ENCODE measurements around the gene PMEPA1.

- TF ChIP-seq, protein P1, sequence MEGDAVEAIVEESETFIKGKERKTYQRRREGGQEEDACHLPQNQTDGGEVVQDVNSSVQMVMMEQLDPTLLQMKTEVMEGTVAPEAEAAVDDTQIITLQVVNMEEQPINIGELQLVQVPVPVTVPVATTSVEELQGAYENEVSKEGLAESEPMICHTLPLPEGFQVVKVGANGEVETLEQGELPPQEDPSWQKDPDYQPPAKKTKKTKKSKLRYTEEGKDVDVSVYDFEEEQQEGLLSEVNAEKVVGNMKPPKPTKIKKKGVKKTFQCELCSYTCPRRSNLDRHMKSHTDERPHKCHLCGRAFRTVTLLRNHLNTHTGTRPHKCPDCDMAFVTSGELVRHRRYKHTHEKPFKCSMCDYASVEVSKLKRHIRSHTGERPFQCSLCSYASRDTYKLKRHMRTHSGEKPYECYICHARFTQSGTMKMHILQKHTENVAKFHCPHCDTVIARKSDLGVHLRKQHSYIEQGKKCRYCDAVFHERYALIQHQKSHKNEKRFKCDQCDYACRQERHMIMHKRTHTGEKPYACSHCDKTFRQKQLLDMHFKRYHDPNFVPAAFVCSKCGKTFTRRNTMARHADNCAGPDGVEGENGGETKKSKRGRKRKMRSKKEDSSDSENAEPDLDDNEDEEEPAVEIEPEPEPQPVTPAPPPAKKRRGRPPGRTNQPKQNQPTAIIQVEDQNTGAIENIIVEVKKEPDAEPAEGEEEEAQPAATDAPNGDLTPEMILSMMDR (IDR thresholded peaks at IDR 0.05): no peak
- TF ChIP-seq EZH2 (IDR thresholded peaks at IDR 0.05; ENCODE audit: borderline replicate concordance, insufficient read depth, low read depth, low read length, poor library complexity, severe bottlenecking): no peak
Measured at GRCh38 chr20:57715268-57715904, 5.6 kb upstream of the PMEPA1 start.
